GM18502 (cell line): Measurements from ENCODE around the gene DLG3.

ENCODE experiments used
- ATAC-seq: cut with Tn5 transposase; IDR thresholded peaks from one replicate; pipeline ENCODE4 v1.9.1; 2021; ENCODE audit warnings: mild to moderate bottlenecking; ENCODE audit not compliant: unreplicated experiment, poor library complexity

The DLG3 gene

DNA sequence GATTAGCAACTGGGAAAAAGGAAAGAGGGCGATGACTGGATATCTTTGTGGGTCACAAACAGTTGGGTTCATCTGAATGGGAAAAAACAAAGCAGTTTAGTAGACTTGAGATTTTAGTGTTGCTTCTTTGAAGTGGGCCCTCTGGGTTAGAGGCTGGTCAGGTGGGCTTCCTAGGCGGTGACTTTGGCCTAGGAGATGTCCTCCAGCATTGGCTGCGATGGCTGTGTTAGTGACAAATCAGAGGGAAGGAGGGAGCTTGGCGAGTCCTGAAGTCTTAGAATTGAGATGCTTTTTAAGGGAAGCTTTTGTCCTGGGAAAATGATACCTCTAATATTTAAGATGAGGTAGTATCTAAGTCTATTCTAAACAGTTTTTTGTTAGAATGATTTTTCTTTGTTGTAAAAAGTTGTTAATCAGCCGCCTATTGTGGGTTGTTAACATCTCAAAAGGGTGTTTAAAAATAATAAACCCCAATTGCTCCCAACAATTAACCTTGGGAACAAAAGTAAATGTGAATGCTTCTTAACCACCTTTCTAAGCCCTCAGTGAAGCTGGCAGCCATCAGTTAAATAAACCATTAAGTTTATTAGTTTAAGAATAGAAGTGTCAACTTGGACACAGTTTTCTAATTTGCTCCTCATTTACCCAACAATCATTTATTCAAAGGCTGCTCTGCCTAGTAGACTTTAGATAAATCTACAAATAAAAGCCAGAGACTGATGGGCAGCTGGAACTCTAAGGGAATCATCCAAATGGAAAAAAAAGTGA lies 31.7 kb downstream of the DLG3 start:
- no peak for ATAC-seq

DNA sequence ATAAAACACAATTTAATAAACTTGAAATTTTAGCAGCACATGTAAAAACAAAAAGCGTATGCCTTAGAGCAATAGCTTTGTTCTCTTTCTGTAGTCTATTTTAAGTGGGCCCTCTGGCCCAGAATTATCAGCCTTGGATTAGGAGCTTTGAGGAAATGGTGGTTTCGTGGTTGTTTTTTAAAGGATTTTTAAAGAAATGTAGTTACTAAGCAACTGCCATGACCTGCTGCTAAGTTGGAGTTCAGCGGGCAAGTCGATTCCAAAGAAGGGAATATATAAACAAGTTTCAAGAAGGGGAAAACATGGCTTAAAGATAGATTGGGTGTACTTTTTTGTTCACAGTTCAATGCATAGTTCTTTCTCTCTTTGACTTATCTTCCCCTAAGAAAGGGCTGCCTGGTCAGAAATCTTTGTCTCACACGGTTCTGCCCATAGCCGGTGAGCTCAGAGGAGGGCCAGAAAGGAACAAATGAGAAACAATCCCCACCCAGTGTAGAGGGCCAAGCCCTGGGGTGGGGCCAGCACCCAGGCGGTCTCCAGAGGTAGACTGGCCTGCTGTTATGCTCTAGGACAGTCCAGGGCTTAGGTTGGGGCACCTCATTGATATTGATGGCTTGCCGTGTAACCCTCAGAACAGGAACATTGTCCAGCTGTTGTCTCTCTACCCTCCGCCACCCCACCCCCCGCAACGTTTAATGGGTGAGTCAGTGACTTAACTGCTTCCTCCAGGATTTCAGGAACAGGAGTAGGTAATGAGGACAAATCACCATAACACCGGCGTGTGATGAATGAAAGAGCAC lies 32.5 kb downstream of the DLG3 start:
- no peak for ATAC-seq

GRCh38 chrX:70477734-70478075 lies 33.1 kb downstream of the DLG3 start:
- ATAC-seq, result no peak

- ATAC-seq, result no peak
Observed at GRCh38 chrX:70478526-70479245, 34.1 kb downstream of the DLG3 start.

- ATAC-seq, result no peak
Observed at GRCh38 chrX:70479247-70479921, 34.7 kb downstream of the DLG3 start.

DNA sequence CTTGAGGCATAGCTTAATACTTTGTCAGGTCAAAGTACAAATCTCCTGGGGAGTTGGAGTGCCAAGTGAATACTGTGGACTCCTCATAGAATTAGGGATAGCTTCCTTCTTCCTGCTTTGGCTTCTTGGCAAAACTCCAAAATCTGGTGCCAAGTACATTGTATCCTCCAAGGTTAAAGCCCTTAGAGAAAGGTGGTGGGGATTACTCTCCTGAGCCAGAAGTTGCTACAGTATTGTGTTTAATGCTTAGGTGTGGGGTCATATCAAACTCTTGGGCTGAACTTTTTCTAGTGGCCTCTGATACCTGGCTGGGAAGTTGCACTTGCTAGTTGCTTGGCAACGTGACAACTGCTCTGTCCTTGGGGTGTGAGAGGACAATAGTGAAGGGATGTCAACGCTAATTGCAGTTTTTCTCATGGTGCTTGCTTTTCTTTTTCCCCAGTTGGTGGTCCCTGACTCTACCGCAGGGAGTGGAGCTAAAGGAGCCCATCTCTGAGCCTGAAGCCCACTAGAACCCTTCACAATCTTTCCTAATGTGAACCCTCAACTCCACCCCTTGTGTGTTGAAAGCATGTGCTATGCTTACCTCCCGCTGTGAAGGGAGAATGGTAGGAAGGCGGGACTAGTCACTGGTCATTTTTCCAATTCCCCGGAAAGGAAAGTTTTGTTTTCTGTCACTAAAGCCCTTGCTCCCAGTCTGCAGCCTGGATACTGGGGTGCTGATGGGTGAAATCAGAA lies 35.5 kb downstream of the DLG3 start:
- no peak for ATAC-seq

DNA sequence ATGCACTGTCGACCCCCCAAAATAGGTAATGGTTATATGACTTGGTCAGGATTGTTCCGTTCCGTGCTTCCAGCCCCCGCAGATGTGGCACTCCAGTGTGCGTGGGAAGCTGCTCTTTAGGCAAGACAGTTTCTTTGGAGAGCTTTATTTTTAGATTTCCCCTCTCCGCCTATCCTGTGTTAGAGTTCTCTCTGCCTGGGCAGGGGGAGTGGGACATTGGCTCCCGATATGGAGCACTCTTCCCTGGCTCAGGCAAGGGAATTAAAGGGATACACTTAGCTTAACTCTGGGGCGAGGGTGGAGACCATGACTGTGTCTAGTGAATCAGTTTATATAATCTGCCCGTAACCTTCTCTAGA lies 36.0 kb downstream of the DLG3 start:
- ATAC-seq, result no peak

- no peak for ATAC-seq
Observed at GRCh38 chrX:70481471-70482270, 37.0 kb downstream of the DLG3 start.

GRCh38 chrX:70482300-70482699 lies 37.7 kb downstream of the DLG3 start:
- ATAC-seq, result no peak

GRCh38 chrX:70485466-70485865 lies 40.8 kb downstream of the DLG3 start:
- ATAC-seq, result no peak

GRCh38 chrX:70488856-70489255 lies 44.2 kb downstream of the DLG3 start:
- ATAC-seq, result no peak

DNA sequence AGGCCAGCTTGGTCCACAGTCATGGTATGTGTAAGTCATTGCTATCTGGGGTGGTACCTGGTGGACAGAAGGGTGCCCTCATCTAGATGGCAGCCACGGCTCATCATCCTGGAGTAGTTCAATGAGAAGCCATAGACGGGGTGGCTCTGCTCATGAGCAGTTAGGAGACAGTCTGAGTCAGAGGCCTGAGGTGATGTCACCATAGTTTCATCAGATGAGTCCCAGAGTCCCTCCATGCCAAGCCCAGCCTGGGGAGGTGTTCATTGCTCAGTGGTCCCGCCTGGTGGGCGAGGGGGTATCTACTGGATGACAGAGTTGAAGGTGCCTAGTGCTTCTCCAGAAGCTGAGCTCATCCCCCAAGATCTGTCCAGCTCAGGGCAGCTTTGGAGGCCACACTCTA lies 49.8 kb downstream of the DLG3 start:
- no peak for ATAC-seq

- no peak for ATAC-seq
Observed at GRCh38 chrX:70496491-70496890, 51.9 kb downstream of the DLG3 start.

DNA sequence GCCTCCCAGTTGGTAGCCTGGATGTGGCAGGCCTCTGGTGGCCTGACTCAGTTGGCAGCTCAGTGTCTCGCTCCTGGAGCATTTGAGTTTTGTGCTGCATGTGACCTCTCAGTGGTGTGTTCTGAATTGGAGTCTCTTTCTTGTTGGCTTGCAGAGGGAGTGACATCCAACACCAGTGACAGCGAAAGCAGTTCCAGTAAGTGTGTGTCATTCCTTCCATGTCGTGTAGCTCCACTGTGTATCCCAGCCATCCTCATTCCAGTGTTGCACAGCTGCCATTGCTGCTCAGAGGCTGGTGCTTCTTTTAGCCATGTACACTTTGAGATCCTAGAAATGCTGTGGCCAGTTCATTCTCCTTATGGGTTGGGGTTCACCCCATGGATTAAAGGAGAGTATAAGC lies 52.4 kb downstream of the DLG3 start:
- ATAC-seq, result no peak

DNA sequence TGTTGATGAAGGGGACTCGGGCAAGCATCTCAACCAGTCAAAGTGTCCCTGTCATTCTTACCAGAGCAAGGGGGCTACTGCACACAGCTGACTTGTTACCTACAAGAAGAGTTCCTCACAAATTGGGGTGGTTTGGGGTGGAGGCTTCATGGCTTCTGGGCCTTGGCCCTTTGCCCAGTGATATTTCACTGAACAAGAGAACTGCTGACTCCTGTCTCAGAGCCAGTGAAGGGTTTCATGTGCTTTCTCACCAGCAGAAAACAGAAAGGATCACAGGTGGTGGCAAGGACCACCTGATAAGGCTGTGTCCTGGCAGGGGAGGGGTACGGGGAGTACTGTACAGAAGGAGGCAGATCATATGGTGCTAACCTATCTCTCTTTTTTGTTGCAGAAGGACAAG lies 53.5 kb downstream of the DLG3 start:
- ATAC-seq, result no peak

DNA sequence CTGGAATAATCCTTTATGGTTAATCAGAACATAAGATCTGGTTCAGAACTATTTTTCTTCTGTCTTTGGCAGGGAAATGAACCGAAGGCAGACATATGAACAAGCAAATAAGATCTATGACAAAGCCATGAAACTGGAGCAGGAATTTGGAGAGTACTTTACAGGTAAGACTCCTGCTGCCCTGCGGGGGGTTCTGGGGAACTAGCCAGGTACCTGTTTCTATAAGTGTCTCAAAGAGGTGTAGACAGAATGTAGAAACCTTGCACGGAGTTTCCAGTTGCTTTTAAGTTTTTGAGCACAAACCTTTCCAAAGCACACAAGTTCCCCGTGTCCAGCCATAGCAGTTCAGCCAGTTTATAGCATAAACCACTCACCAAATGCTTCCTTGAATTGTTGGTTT lies 56.2 kb downstream of the DLG3 start:
- ATAC-seq, result no peak

GRCh38 chrX:70504772-70505450 lies 60.3 kb downstream of the DLG3 start:
- ATAC-seq, result no peak

- no peak for ATAC-seq
Observed at GRCh38 chrX:70505451-70505841, 60.8 kb downstream of the DLG3 start.
